HFFc6 (cell line): ENCODE data around the gene UBC. TPM values are rescaled to one million over a fixed set of nuclear protein-coding genes. Genes with fewer than 3 reads are reported as not detected.

Experiments
- DNase-seq: peaks from one replicate; pipeline ENCODE4 v3.0.0-alpha.2; 2018
- H3K27ac Mint-ChIP-seq: 2 replicates; pipeline ENCODE4 v1.8.0; 2020; ENCODE audit warnings: mild to moderate bottlenecking, mixed read lengths
- H3K27me3 Mint-ChIP-seq: 2 replicates; pipeline ENCODE4 v1.8.0; 2021; ENCODE audit warnings: mild to moderate bottlenecking, moderate library complexity, mixed read lengths; ENCODE audit not compliant: insufficient read depth
- H3K36me3 Mint-ChIP-seq: 2 replicates; pipeline ENCODE4 v1.8.0; 2021; ENCODE audit warnings: low read depth, mixed read lengths
- H3K4me1 Mint-ChIP-seq: 2 replicates; pipeline ENCODE4 v1.8.0; 2020; ENCODE audit warnings: low read depth, mixed read lengths
- H3K4me3 Mint-ChIP-seq: 2 replicates; pipeline ENCODE4 v1.8.0; 2020; ENCODE audit warnings: mild to moderate bottlenecking, moderate library complexity, mixed read lengths
- H3K9me3 Mint-ChIP-seq: 2 replicates; pipeline ENCODE4 v1.8.0; 2020; ENCODE audit warnings: mild to moderate bottlenecking, mixed read lengths
- total RNA-seq, 6 experiments: library from RNA; stranded (reverse); fragmentation: NEBNext Ultra II Directional; extraction: Animal tissue kit (Norgen Biotek cat#: 25700); gene quantifications; 2 replicates in 1 of 6; 3 replicates in 5 of 6; pipeline ENCODE4 v1.2.3, GENCODE V29; 2021
- TF ChIP-seq, protein P1 (sequence below): fragments of 200-600 bp; sonication (generic); IDR thresholded peaks from 2 replicates; pipeline ENCODE4 v1.5.0; 2021; ENCODE audit warnings: antibody characterized with exemption, mild to moderate bottlenecking

UBC gene
- total RNA-seq, 6 experiments from 2014 or later: 1,112 to 1,171 (median 1,143) TPM

DNA sequence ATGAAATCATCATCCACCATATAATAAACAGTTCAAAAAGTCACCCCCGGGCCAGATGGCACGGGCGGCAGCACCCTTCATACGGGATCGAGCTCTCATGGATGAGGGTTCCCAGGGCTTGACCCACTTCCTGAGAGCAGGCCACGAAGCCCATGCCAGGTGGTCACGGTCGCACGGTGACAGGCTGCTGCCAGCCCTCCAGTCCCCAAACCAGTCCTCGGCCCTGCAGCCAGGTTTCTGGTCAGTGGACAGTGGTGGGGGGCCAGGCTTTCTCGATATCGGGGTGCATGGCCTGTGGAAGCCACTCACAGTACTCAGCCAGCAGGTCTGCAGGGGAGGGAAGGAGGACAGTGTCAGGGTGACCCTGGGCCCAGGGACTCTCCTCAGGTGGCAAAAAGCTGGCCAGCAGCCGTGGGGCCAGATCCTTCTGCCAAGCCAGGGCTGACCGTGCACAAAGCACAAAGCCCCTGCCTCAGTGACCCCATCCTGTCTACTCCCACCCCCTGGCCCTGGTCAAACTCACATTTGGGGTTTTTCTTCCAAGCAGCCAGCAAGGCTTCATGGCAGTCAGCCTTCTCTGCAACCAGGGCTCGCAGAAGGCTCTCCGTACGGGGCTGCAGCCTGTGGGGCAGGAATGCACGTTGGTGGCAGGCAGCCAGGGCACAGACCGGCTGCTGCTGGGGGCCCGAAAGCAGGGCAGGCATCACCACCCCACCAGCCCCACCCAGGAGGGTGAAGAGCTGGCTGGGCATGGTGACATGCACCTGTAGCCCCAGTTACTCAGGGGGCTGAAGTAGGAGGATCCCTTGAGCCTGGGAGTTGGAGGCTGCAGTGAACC is 33.3 kb upstream of the UBC start:
- peaks cover 22% of the 10 kb centered on the region; the same call in 1 of the 2 replicates for H3K36me3 Mint-ChIP-seq
- no peak overlapping the region for H3K4me3 Mint-ChIP-seq
- no peak for DNase-seq
- H3K27me3 Mint-ChIP-seq: no peaks in the 10 kb centered on the region
- H3K9me3 Mint-ChIP-seq: no peaks in the 10 kb centered on the region
- TF ChIP-seq, protein P1, sequence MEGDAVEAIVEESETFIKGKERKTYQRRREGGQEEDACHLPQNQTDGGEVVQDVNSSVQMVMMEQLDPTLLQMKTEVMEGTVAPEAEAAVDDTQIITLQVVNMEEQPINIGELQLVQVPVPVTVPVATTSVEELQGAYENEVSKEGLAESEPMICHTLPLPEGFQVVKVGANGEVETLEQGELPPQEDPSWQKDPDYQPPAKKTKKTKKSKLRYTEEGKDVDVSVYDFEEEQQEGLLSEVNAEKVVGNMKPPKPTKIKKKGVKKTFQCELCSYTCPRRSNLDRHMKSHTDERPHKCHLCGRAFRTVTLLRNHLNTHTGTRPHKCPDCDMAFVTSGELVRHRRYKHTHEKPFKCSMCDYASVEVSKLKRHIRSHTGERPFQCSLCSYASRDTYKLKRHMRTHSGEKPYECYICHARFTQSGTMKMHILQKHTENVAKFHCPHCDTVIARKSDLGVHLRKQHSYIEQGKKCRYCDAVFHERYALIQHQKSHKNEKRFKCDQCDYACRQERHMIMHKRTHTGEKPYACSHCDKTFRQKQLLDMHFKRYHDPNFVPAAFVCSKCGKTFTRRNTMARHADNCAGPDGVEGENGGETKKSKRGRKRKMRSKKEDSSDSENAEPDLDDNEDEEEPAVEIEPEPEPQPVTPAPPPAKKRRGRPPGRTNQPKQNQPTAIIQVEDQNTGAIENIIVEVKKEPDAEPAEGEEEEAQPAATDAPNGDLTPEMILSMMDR: no peak
- H3K27ac Mint-ChIP-seq: no peak overlapping the region
- H3K4me1 Mint-ChIP-seq: no peaks in the 10 kb centered on the region

DNA sequence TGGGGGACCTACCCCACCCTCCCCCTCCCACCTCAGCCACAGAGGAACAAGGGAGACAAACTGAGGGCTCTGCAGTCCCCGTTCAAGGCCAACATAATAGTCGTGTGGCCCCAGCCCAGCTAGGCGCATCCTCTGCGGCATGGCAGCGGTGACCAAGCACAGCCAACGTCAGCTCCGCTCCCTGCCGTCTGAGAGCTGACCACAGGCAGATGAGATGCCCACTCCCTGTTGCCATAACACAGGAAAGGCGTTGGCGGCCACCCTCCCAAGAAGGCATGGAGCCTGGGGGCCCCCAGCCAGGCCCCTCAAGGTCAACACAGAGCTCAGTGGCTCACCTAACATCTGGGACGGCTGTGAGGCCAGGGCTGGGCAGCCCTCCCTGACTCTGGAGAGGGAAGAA is 32.6 kb upstream of the UBC start:
- TF ChIP-seq, protein P1: no peak
- no peak for DNase-seq
- no peaks in the 10 kb centered on the region for H3K4me1 Mint-ChIP-seq
- peaks cover 22% of the 10 kb centered on the region; the same call in 1 of the 2 replicates for H3K36me3 Mint-ChIP-seq
- H3K4me3 Mint-ChIP-seq: no peak overlapping the region
- H3K27me3 Mint-ChIP-seq: no peaks in the 10 kb centered on the region
- no peaks in the 10 kb centered on the region for H3K9me3 Mint-ChIP-seq
- no peak overlapping the region for H3K27ac Mint-ChIP-seq

DNA sequence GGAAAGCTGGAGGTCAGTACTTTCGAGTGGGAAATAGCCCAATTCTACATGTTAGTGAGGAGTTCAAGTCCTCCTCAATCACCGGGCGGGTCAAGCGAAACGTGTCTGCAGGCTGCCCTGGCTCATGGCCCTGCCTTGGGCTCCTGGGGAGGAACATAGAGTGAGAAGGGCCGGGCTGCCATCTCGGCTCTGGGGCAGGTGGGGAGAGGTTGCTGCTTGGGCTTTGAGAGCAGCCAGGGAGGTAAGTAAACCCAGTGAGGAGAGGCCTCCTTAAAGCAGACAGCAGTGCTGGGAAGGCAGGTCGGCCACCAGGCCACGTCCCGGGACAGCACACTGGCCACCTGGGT is 32.0 kb upstream of the UBC start:
- Mint-ChIP-seq H3K27me3 (no peaks in the 10 kb centered on the region), H3K9me3 (no peaks in the 10 kb centered on the region), H3K4me3 (no peak overlapping the region), H3K27ac (no peak overlapping the region), H3K36me3 (peaks cover 20% of the 10 kb centered on the region; the same call in 1 of the 2 replicates), H3K4me1 (no peaks in the 10 kb centered on the region)
- no peak for DNase-seq
- TF ChIP-seq, protein P1: no peak

DNA sequence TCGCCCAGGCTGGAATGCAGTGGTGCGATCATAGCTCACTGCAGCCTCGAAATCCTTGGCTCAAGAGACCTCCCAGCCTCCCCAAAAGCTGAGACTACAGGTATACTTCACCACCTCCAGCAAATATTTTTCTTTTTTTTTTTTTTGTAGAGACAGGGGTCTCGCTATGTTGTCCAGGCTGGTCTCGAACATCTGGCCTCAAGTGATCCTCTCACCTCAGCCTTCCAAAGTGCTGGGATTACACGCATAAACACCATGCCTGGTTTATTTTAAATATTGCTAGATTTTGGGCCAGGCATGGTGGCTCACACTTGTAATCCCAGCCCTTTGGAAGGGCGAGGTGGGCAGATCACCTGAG is 26.7 kb upstream of the UBC start:
- Mint-ChIP-seq H3K4me3 (no peak overlapping the region), H3K9me3 (no peaks in the 10 kb centered on the region), H3K27me3 (no peaks in the 10 kb centered on the region), H3K36me3 (peaks cover 1% of the 10 kb centered on the region; the same call in 1 of the 2 replicates), H3K4me1 (no peaks in the 10 kb centered on the region; the same call in 1 of the 2 replicates), H3K27ac (no peak overlapping the region)
- TF ChIP-seq, protein P1: no peak
- no peak for DNase-seq

DNA sequence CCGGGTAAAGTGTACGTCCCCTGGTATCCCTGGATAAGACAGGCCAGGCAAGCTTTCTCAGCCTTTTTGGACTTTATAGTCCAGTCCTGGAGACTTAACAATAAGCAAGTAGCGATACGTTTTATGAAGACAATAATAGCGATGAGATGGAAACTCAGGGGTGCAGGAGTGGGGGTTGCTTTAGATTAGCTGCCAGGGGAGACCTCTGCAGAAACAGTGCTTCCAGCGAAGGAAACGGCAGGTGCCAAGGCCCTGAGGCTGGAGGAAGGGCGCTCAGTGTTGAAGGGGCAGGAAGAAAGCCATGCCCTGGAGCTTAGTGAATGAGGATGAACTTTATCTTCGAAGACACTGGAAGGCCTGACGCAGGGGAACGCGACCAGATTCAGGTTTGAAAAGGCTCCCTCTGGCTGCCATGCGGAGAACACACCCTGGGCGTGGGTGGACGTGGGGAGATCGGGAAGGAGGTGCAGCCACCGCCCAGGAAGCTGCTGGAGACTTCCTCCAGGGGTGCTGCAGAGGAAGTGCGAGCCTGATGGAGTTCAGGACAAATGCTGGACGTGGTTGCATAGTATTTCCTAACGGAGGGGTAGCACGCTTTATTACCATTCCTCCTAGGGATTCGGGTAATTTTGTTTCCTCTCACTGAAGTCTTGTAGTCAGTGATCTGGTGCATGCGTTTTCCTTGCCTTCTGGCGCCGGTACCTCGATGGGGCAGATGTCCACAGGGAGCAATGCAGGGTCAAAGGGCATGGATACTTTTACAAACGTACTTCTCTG is 26.1 kb upstream of the UBC start:
- Mint-ChIP-seq H3K27ac (no peak overlapping the region), H3K27me3 (no peaks in the 10 kb centered on the region), H3K36me3 (no peaks in the 10 kb centered on the region; the same call in 1 of the 2 replicates), H3K4me1 (no peaks in the 10 kb centered on the region; the same call in 1 of the 2 replicates), H3K9me3 (no peaks in the 10 kb centered on the region), H3K4me3 (no peak overlapping the region)
- DNase-seq: peak; percentile 91
- TF ChIP-seq, protein P1: peak; percentile 92
